Activated T-cell treated with anti-CD3 and anti-CD28 coated beads, Interleukin-2, amount 50 U/mL, for 4 hours (primary cell): Measurements from ENCODE around the gene ZMYND11. TPM values are rescaled to one million over a fixed set of nuclear protein-coding genes. Genes with fewer than 3 reads are reported as not detected.

Source experiments
- ATAC-seq, 2 donors: fragments of 200-7000 bp; cut with Tn5 transposase; one replicate each; pipeline ENCODE4 v1.10.0; 2021
- DNase-seq: peaks from one replicate; pipeline ENCODE4 v3.0.0-alpha.2; 2020
- H3K27me3 Mint-ChIP-seq: one replicate; pipeline ENCODE4 v1.8.0; 2021; ENCODE audit warnings: low read depth, mixed read lengths
- H3K36me3 Mint-ChIP-seq: one replicate; pipeline ENCODE4 v1.8.0; 2022; ENCODE audit warnings: mixed read lengths; ENCODE audit not compliant: insufficient read depth
- H3K4me1 Mint-ChIP-seq: one replicate; pipeline ENCODE4 v1.8.0; 2021; ENCODE audit warnings: low read depth, mixed read lengths
- H3K4me3 Mint-ChIP-seq: one replicate; pipeline ENCODE4 v1.8.0; 2021; ENCODE audit warnings: mild to moderate bottlenecking, moderate library complexity, mixed read lengths
- H3K9me3 Mint-ChIP-seq: one replicate; pipeline ENCODE4 v1.8.0; 2021; ENCODE audit warnings: mixed read lengths
- total RNA-seq, 3 donors: library from RNA; stranded (reverse); gene quantifications; one replicate each; pipeline ENCODE4 v1.2.1, GENCODE V29; 2021

ZMYND11 gene
- total RNA-seq, 3 donors from 2014 or later, result 29.3 to 33.3 (median 30.8) TPM

DNA sequence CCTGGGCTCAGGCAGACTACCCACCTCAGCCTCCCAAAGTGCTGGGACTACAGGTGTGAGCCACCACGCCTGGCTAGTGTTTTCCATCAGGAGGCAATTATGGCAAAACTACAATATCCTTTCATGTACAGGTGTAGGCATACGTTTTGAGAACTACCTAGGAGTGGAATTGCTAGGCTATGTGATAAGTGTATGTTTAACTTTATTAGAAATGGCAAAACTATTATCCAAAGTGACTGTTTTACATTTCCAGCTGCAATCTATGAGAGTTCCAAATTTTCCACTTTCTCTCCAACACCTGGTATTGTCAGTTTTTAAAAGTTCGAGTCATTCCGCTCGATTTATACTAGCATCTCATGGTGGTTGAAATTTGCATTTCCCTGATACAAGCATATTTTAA is 59.0 kb downstream of the ZMYND11 start:
- Mint-ChIP-seq H3K4me1 (peaks cover 5% of the 10 kb centered on the region), H3K9me3 (no peaks in the 10 kb centered on the region), H3K36me3 (peaks cover 34% of the 10 kb centered on the region), H3K27me3 (no peaks in the 10 kb centered on the region), H3K4me3 (no peak overlapping the region)
- ATAC-seq (no peak), DNase-seq (no peak)

DNA sequence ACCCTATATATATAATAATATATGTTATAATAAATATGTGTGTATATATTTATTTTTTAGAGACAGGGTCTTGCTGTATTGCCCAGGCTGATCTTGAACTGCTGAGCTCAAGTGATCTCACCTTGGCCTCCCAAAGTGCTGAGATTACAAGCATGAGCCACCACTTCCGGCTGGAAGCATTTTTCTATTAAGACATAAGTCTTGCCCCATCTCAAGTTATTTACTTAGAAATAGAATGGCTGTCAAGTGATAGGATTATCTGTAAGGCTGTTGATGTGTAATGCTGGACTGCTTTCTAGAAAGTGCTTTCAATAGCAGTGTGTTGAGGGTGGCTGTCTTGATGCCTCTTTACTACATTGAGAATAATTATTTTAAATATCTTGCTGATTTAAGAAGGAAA is 65.2 kb downstream of the ZMYND11 start:
- Mint-ChIP-seq H3K4me3 (no peak overlapping the region), H3K4me1 (peaks cover 18% of the 10 kb centered on the region), H3K9me3 (no peaks in the 10 kb centered on the region), H3K36me3 (peaks cover 12% of the 10 kb centered on the region), H3K27me3 (no peaks in the 10 kb centered on the region)
- no peak for ATAC-seq
- DNase-seq, result no peak

DNA sequence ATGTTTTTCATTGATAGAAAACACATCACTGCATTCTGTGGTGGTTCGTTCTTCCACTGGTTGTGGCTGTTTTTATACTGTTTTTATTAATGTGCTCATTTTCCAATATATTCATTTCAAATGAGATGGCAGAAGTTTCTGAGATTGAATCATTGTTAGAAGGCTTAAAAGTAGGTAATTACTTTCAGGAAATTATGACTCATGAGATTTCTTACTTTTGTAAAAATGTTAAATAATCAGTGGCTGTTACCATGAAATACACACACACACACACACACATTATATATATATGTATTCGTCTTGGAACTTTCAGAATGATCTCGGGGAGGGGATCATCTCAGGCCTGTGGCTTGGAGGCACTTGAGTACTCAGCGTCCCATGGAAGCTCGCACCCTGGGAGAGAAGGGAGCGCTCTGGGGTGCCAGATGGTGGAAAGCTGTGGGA is 66.1 kb downstream of the ZMYND11 start:
- peaks cover 15% of the 10 kb centered on the region for H3K36me3 Mint-ChIP-seq
- peaks cover under 1% of the 10 kb centered on the region for H3K9me3 Mint-ChIP-seq
- ATAC-seq (peak; percentile 46 to 48), DNase-seq (no peak)
- H3K4me1 Mint-ChIP-seq, result peaks cover 18% of the 10 kb centered on the region
- H3K4me3 Mint-ChIP-seq, result no peak overlapping the region
- H3K27me3 Mint-ChIP-seq, result no peaks in the 10 kb centered on the region

DNA sequence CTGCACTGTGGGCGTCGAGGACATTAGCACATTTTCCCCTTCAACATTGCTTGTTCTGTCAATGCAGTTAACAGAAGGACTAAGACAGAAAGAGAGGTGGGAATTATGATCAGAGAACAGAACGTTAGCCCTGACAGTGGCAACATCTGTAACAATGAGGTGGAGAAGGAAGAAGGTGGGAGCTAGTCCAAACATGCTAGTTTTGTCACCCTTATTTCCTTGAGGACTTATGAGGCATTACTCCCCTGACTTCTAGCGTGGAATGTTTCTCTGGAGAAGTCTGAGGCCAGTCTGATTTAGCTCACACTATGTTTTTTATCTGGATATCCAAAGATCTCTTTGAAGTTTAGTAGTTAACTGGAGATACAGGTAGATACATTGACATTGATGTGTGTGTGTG is 73.4 kb downstream of the ZMYND11 start:
- Mint-ChIP-seq H3K9me3 (peaks cover 3% of the 10 kb centered on the region), H3K36me3 (peaks cover 27% of the 10 kb centered on the region), H3K4me1 (peaks cover 3% of the 10 kb centered on the region), H3K27me3 (no peaks in the 10 kb centered on the region), H3K4me3 (no peak overlapping the region)
- no peak for ATAC-seq
- no peak for DNase-seq

DNA sequence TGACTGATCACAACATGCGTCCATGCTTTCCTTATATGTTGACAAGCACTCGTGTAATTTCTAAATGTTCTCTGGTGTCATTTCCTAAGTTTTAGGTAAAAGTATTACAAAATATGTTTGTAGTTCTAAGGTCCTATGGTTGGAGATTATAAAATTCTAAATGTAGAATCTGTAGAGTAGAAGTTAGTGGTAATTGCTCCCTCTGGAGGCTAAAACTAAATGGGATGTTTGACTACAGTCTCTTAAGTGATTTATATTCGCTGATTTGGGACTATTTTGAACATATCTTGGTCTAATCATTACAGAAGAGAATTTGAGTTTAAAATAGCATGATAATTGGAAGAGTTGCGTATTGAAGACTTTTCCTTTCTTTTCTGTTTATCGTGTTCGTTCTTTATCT is 74.1 kb downstream of the ZMYND11 start:
- H3K36me3 Mint-ChIP-seq, result peaks cover 27% of the 10 kb centered on the region
- H3K9me3 Mint-ChIP-seq, result peaks cover 3% of the 10 kb centered on the region

DNA sequence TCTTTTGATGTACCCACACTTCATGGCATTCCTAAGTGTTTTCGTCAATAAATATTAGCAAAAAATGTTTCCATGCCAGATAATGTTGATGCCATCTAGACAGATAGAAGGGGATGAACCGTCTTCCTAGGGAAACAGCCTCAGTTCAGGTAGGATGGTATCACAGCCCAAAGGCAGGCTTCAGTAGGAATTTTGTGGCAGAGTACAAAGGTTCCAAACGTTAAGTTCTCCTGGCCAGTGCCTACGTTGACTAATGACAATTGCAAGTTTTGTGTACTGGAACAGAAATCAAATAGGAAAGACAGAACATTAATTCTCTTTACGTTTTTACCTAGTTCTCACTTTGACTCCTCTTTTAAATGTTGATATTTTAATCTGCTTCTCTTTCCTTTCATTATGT is 75.0 kb downstream of the ZMYND11 start:
- H3K9me3 Mint-ChIP-seq, result peaks cover 3% of the 10 kb centered on the region
- H3K27me3 Mint-ChIP-seq, result no peaks in the 10 kb centered on the region
- no peak overlapping the region for H3K4me3 Mint-ChIP-seq

More for the DNA sequence above, 74.1 kb downstream of the ZMYND11 start:
- no peak overlapping the region for H3K4me3 Mint-ChIP-seq
- DNase-seq (no peak), ATAC-seq (no peak)
- no peaks in the 10 kb centered on the region for H3K27me3 Mint-ChIP-seq
- no peaks in the 10 kb centered on the region for H3K4me1 Mint-ChIP-seq

DNA sequence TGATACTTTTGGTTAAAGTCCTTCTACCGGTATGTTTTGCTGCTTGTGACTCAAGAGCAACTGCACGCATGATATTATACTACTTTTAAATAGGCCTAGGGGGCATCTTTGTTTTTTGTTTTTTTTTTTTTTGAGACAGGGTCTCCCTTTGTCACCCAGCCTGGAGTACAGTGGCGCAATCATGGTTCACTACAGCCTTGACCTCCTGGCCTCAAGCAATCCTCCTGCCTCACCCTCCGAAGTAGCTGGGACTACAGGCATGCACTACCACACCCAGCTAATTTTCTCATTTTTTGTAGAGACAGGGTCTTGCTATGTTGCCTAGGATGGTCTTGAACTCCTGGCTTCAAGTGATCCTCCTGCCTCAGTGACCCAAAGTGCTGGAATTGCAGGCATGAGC is 80.2 kb downstream of the ZMYND11 start:
- Mint-ChIP-seq H3K9me3 (no peaks in the 10 kb centered on the region), H3K4me1 (peaks cover 23% of the 10 kb centered on the region), H3K27me3 (no peaks in the 10 kb centered on the region), H3K4me3 (no peak overlapping the region), H3K36me3 (peaks cover 9% of the 10 kb centered on the region)
- no peak for DNase-seq
- ATAC-seq, result no peak

More for the DNA sequence above, 75.0 kb downstream of the ZMYND11 start:
- Mint-ChIP-seq H3K36me3 (peaks cover 25% of the 10 kb centered on the region), H3K4me1 (no peaks in the 10 kb centered on the region)
- no peak for ATAC-seq
- no peak for DNase-seq

DNA sequence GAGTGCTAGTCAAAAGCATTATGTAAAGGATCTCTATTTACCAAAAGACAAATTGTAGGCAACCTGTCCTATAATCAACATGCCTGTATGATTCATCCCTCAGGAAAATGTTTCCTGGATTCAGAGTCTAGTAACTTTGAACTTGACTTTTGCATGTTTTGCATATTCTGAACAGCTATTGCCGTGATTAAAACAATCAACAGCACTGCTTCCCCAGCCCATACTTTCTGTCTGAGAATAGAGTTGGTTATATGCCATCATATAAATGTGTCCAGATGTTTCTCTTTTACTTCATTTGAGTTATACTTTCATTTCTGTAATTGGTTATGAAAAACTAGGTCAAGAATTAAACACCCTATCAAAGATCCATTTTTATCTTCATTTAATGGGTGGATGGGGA is 83.5 kb downstream of the ZMYND11 start:
- no peaks in the 10 kb centered on the region for H3K9me3 Mint-ChIP-seq

DNA sequence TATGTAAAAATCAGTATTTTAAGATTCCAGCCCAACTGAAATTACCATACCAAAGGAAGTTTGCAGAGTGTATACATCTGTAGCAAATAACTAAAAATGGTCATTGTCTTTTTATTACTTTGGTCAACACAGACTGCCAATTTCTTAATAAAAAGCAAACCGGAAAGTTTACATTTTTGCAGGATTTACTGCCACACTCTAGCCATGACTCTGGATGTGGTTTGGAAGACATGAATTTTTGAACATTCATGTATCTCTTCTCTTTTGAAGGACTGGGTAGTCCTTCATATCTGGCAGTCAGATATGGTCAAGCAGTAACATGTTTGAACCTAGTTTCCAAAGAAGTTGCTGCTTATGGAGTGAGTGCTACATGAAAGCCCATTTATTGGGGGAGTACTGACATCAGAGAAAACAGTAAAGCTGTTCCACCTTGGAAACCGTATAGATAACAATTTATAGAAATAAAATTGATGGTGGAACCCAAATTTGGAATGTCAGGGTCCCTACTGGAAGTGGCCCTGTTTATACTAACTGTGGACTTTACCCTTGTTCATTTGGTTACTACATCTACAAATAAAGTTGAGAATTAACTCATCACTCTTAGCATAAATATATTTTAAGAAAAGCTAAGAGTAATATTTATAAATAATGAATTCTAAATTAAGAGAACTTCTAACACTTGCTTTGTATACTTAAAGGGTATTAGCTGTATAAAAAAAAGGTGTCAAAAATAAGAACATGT is 84.6 kb downstream of the ZMYND11 start:
- no peak for DNase-seq
- Mint-ChIP-seq H3K4me1 (peaks cover 28% of the 10 kb centered on the region), H3K9me3 (no peaks in the 10 kb centered on the region), H3K36me3 (peaks cover 8% of the 10 kb centered on the region), H3K27me3 (no peaks in the 10 kb centered on the region), H3K4me3 (no peak overlapping the region)
- no peak for ATAC-seq

More for the DNA sequence above, 83.5 kb downstream of the ZMYND11 start:
- no peak for ATAC-seq
- no peak overlapping the region for H3K4me3 Mint-ChIP-seq
- peaks cover 8% of the 10 kb centered on the region for H3K36me3 Mint-ChIP-seq
- no peaks in the 10 kb centered on the region for H3K27me3 Mint-ChIP-seq
- H3K4me1 Mint-ChIP-seq, result peaks cover 28% of the 10 kb centered on the region
- no peak for DNase-seq

DNA sequence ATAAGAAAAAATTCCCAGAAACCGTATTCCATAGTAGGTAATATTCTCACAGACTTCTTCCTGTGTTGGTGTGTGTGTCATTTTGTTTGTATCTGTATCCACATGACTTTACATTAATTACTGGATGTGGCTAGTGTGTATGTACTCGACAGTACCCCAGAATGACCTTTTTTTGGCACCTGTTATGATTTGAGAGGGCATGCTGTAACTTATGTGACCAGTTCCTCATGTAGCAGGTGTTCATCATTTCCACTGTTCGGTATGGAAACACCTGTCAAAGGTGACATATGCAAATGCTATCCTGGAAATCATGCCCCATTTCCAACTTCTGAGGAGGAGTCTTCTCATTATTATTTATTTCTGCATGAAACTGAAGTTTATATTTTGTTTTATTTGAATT is 89.3 kb downstream of the ZMYND11 start:
- H3K4me3 Mint-ChIP-seq, result no peak overlapping the region
- H3K36me3 Mint-ChIP-seq, result peaks cover 8% of the 10 kb centered on the region
- no peaks in the 10 kb centered on the region for H3K9me3 Mint-ChIP-seq
- no peak for DNase-seq
- peaks cover 20% of the 10 kb centered on the region for H3K4me1 Mint-ChIP-seq
- no peak for ATAC-seq
- H3K27me3 Mint-ChIP-seq, result no peaks in the 10 kb centered on the region

DNA sequence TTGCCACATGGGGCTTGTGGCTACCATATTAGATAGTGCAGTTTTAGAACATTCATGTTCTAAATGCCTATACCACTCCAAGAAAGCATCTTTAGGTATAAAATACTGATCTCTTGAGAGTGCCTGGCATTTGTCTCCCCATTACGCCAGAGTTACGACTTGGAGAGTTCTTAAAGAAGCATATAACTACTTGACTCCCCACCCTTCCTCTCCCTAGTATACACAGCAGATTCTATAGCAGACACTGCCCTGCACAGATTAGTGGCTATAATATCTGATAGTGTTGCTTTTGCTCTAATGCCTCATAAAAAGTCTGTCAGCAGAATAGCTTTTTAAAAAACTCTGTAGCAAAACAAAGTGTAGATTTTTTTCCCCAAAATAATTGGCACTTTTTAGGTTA is 90.8 kb downstream of the ZMYND11 start:
- no peak overlapping the region for H3K4me3 Mint-ChIP-seq
- no peaks in the 10 kb centered on the region for H3K27me3 Mint-ChIP-seq
- DNase-seq, result no peak
- no peak for ATAC-seq
- peaks cover 12% of the 10 kb centered on the region for H3K4me1 Mint-ChIP-seq
- H3K9me3 Mint-ChIP-seq, result no peaks in the 10 kb centered on the region
- H3K36me3 Mint-ChIP-seq, result peaks cover 6% of the 10 kb centered on the region

DNA sequence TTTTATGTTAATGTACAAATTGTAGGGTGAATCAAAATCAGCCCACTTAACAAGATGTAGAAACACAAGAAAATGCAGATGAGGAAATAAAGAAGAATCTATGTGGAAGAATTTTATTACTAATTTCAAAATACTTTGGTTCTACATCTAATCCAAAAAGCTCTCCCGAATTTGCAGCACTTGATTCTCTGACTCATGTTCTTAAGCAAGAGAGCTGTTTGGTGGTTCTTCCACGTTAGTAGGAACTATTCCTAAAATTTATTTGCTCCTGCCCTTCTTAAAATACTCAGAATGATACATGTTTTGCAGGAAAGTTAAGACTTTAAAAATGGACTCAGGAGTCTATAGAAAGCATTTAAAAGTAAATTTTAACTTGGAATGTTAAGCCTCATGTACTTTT is 91.8 kb downstream of the ZMYND11 start:
- DNase-seq, result no peak
- H3K4me1 Mint-ChIP-seq, result peaks cover 9% of the 10 kb centered on the region
- no peak for ATAC-seq
- no peaks in the 10 kb centered on the region for H3K27me3 Mint-ChIP-seq
- H3K36me3 Mint-ChIP-seq, result peaks cover 3% of the 10 kb centered on the region
- no peak overlapping the region for H3K4me3 Mint-ChIP-seq
- no peaks in the 10 kb centered on the region for H3K9me3 Mint-ChIP-seq

DNA sequence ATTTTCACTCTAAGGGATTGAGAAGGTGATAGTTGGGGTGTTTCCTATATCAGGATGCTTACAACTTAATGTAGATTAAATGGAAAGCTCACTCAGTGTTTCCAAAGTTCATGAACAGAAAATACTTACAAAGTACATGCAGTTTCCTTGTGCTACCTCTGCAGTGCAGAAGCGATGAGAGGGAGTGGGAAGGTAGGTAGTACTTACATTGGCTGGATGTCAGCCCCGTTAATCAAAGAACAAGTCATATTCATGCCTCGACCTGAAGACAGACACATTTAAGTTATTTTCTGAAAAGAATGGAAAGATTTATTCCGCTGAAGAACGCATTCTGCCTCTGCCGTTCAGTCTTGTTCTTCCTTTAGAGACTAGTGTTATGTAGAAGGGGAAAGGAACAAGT is 93.1 kb downstream of the ZMYND11 start:
- Mint-ChIP-seq H3K9me3 (no peaks in the 10 kb centered on the region), H3K4me1 (peaks cover 9% of the 10 kb centered on the region), H3K27me3 (no peaks in the 10 kb centered on the region), H3K36me3 (peaks cover 6% of the 10 kb centered on the region), H3K4me3 (no peak overlapping the region)
- DNase-seq (no peak), ATAC-seq (no peak)

DNA sequence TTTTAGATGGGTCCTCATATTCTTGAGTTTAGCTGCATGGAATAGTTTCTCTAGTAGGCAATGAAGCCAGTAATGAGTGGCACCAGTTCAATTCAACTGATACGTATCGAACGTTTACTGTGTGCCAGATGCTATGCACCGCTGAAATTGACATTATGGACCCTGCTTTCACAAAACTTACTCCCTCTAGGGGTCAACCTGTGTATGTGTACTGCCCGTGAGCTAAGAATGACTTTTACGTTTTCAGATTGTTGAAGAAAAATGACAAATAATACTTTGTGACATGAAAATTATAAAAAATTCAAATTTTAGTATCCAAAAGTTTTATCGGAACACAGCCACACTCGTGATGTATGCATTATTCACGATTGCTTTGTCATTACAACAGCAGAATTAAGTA is 95.5 kb downstream of the ZMYND11 start:
- H3K4me3 Mint-ChIP-seq, result no peak overlapping the region
- no peak for ATAC-seq
- H3K36me3 Mint-ChIP-seq, result peaks cover 10% of the 10 kb centered on the region
- no peaks in the 10 kb centered on the region for H3K9me3 Mint-ChIP-seq
- H3K27me3 Mint-ChIP-seq, result no peaks in the 10 kb centered on the region
- no peak for DNase-seq
- peaks cover 9% of the 10 kb centered on the region for H3K4me1 Mint-ChIP-seq

DNA sequence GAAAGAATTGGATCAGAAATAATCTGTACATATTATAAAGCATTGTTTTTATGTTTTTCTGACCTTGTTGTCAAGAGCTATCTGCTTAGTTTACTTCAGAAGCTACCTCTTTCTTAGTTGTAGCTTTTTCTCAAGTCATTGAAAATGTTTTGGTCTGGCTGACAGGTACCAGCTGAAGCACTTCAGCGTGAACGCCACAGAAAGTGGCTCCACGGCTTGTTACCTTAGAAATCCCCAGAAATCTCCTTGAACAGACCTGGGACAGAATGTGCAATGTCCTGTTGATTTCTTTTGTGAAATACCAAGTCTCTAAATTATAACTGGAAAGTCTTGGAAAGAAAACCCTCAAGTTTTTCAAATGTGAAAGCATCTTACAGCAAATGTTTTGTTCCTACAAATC is 96.8 kb downstream of the ZMYND11 start:
- ATAC-seq (no peak), DNase-seq (no peak)
- Mint-ChIP-seq H3K36me3 (peaks cover 14% of the 10 kb centered on the region), H3K27me3 (no peaks in the 10 kb centered on the region), H3K4me1 (peaks cover 9% of the 10 kb centered on the region), H3K4me3 (no peak overlapping the region), H3K9me3 (no peaks in the 10 kb centered on the region)
